HepG2 (cell line): ENCODE measurements around the gene NKIRAS1. TPM values are rescaled to one million over a fixed set of nuclear protein-coding genes. Genes with fewer than 3 reads are reported as not detected.
A peak's percentile ranks its signal among the peaks of the same experiment; 100 is the strongest.

Source experiments
- ATF7-NPFF ChIP-seq: sonication (generic); formaldehyde crosslinking; IDR thresholded peaks from 2 replicates; pipeline ENCODE4 v1.8.1; 2023; ENCODE audit warnings: mild to moderate bottlenecking, low read depth, missing genetic modification reagents, moderate library complexity
- ELK4 ChIP-seq: sonication (generic); formaldehyde crosslinking; IDR thresholded peaks from 2 replicates; pipeline ENCODE4 v1.9.0; 2021; ENCODE audit warnings: missing genetic modification reagents, borderline replicate concordance
- FOXP1 ChIP-seq, 2 experiments: fragments of 450-650 bp in 1 of 2; IDR thresholded peaks; 2 replicates each; pipeline ENCODE4 v1.6.1; 2017 to 2018; ENCODE audit warnings: antibody characterized with exemption in 1 of 2
- GATAD1 ChIP-seq: IDR thresholded peaks from 2 replicates; pipeline ENCODE4 v1.6.1; 2016; ENCODE audit warnings: missing genetic modification reagents, missing compliant biosample characterization
- GTF2F1 ChIP-seq: fragments of 150-350 bp; IDR thresholded peaks from 2 replicates; pipeline ENCODE4 v1.6.1; 2014; ENCODE audit warnings: low read length
- HNRNPLL ChIP-seq: fragments of 200-400 bp; formaldehyde crosslinking; IDR thresholded peaks from 2 replicates; pipeline ENCODE4 v1.6.1; 2017; ENCODE audit warnings: mild to moderate bottlenecking, low read depth, low read length; ENCODE audit not compliant: poor library complexity, severe bottlenecking
- JUND ChIP-seq: sonication (generic); formaldehyde crosslinking; IDR thresholded peaks from 2 replicates; pipeline ENCODE4 v1.8.0; 2022; ENCODE audit warnings: mild to moderate bottlenecking, missing genetic modification reagents
- KAT2B ChIP-seq: fragments of 150-350 bp; IDR thresholded peaks from 2 replicates; pipeline ENCODE4 v1.6.1; 2014; ENCODE audit warnings: low read depth, low read length, borderline replicate concordance
- NFAT5 ChIP-seq: sonication (generic); formaldehyde crosslinking; IDR thresholded peaks from 2 replicates; pipeline ENCODE4 v1.4.0; 2020; ENCODE audit warnings: missing genetic modification reagents
- PBX3 ChIP-seq: sonication (generic); formaldehyde crosslinking; IDR thresholded peaks from 2 replicates; pipeline ENCODE4 v1.8.1; 2023; ENCODE audit warnings: missing genetic modification reagents, inconsistent platforms, borderline replicate concordance
- SRSF9 ChIP-seq: fragments of 200-400 bp; formaldehyde crosslinking; IDR thresholded peaks from 2 replicates; pipeline ENCODE4 v1.6.1; 2018; ENCODE audit warnings: borderline replicate concordance, mild to moderate bottlenecking, low read depth, low read length; ENCODE audit not compliant: insufficient read depth, poor library complexity, severe bottlenecking
- STAG1 ChIP-seq: sonication (generic); formaldehyde crosslinking; IDR thresholded peaks from 2 replicates; pipeline ENCODE4 v1.4.0; 2020; ENCODE audit warnings: missing genetic modification reagents
- ZFP1 ChIP-seq: IDR thresholded peaks from 2 replicates; pipeline ENCODE4 v1.6.1; 2016
- ZNF3 ChIP-seq: IDR thresholded peaks from 2 replicates; pipeline ENCODE4 v1.7.0; 2017; ENCODE audit warnings: inconsistent platforms
- ZNF430 ChIP-seq: sonication (generic); formaldehyde crosslinking; IDR thresholded peaks from 2 replicates; pipeline ENCODE4 v1.9.0; 2021; ENCODE audit warnings: mild to moderate bottlenecking, missing genetic modification reagents
- ZNF513 ChIP-seq: sonication (generic); formaldehyde crosslinking; conservative IDR thresholded peaks from 2 replicates; pipeline ENCODE4 v1.5.0; 2020; ENCODE audit warnings: missing genetic modification reagents
- ZNF598 ChIP-seq: sonication (generic); formaldehyde crosslinking; IDR thresholded peaks from 2 replicates; pipeline ENCODE4 v1.5.1; 2020; ENCODE audit warnings: mild to moderate bottlenecking, missing genetic modification reagents, borderline replicate concordance
- ZNF83 ChIP-seq: sonication (generic); formaldehyde crosslinking; IDR thresholded peaks from 2 replicates; pipeline ENCODE4 v1.4.0; 2020; ENCODE audit warnings: missing genetic modification reagents, mild to moderate bottlenecking, borderline replicate concordance
- ZSCAN20 ChIP-seq: sonication (generic); formaldehyde crosslinking; IDR thresholded peaks from 2 replicates; pipeline ENCODE4 v1.4.0; 2020; ENCODE audit warnings: missing genetic modification reagents, mild to moderate bottlenecking, borderline replicate concordance
- polyA plus RNA-seq, 8 experiments: library from polyadenylated mRNA; depleted of rRNA in 3 of 8; stranded (reverse) in 7 of 8; unstranded in 1 of 8; fragments of >200 nt; fragmentation: Illumina TruSeq in 4 of 8; extraction: Trizol in 4 of 8; gene quantifications; 2 replicates each; pipeline versions ENCODE4 v1.2.1 to v1.2.3, GENCODE V29; 2011 to 2016; ENCODE audit warnings: low read depth in 4 of 8, missing spikeins in 1 of 8, mixed read lengths in 1 of 8; ENCODE audit not compliant: insufficient read depth in 1 of 8
- total RNA-seq, 5 experiments: library from RNA; depleted of rRNA; stranded (reverse); fragments of >200 nt; fragmentation: Illumina TruSeq; extraction: Trizol; gene quantifications; 2 replicates each; pipeline ENCODE4 v1.2.3, GENCODE V29; 2016; ENCODE audit warnings: low read depth in 1 of 5

Gene NKIRAS1
- total and polyA plus RNA-seq, 2 of the 13 experiments (the other 11 are each of a cell fraction or from before 2014, with no cell fraction given) = 4.3 to 8.0 TPM

- TF ChIP-seq JUND (CRISPR knock-in tag) (peak; percentile 64; the same call in 1 of the 2 replicates), GATAD1 (CRISPR knock-in tag) (peak; percentile 83), SRSF9 (no peak), ZNF430 (CRISPR knock-in tag) (no peak; the same call in 1 of the 2 replicates), ZNF598 (CRISPR knock-in tag) (peak; percentile 68; the same call in 1 of the 2 replicates), FOXP1 (IDR thresholded peaks at IDR 0.05) (no peak), FOXP1 (CRISPR knock-in tag; IDR thresholded peaks at IDR 0.05) (peak; percentile 31; the same call in 1 of the 2 replicates), KAT2B (no peak), STAG1 (no peak; the same call in 1 of the 2 replicates), HNRNPLL (peak; percentile 96), NFAT5 (peak; percentile 47; the same call in 1 of the 2 replicates), ZNF513 (CRISPR knock-in tag) (no peak), ZNF83 (CRISPR knock-in tag) (peak; percentile 74; the same call in 1 of the 2 replicates), ZNF3 (CRISPR knock-in tag) (no peak), ATF7-NPFF (CRISPR knock-in tag) (peak; percentile 78), GTF2F1 (peak; percentile 88), ZFP1 (CRISPR knock-in tag) (0 out of 2 replicates have a peak, but pooled peaks have one; percentile 24), ZSCAN20 (CRISPR knock-in tag) (no peak), ELK4 (CRISPR knock-in tag) (0 out of 2 replicates have a peak, but pooled peaks have one; percentile 34), PBX3 (CRISPR knock-in tag) (no peak; the same call in 1 of the 2 replicates)
These were observed at the start of gene NKIRAS1, which contains the start of gene RPL15 (continued) for GRCh38 chr3:23916886-23917678.
